GM19395 (cell line): ENCODE data around the gene CDS1.
"Not testable (repeated sequence)": the region's sequence is repeated elsewhere in the genome, so short reads cannot be mapped to it uniquely, and the experiment has no call there.

ENCODE experiments used
- ATAC-seq: cut with Tn5 transposase; IDR thresholded peaks from one replicate; pipeline ENCODE4 v1.9.1; 2021; ENCODE audit warnings: mild to moderate bottlenecking, moderate library complexity; ENCODE audit not compliant: unreplicated experiment

Gene CDS1

GRCh38 chr4:84669201-84669600, 86.3 kb downstream of the CDS1 start:
- ATAC-seq, result peak; percentile 62

DNA sequence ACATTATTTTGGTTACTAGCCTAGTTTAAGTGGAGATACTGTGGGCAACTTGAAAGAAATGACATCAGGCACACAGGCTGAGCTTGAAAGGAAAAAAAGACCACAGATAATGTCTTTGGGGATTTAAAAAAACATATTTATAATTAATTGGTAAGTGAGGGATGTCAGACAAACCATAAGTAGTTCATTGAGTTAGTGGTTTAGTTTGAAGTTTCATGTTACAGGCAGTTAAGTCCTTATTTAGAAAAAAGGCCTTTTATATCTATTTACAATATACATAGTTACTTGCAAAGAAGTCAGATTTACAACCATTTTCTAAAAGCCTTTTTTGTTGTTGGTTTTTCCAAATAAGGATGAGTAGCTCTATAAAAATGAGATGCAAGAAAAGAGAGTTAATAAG, 89.2 kb downstream of the CDS1 start:
- no peak for ATAC-seq

GRCh38 chr4:84673475-84674240, 90.7 kb downstream of the CDS1 start:
- no peak for ATAC-seq

GRCh38 chr4:84677093-84677492, 94.2 kb downstream of the CDS1 start:
- ATAC-seq, result no peak

GRCh38 chr4:84677995-84678394, 95.1 kb downstream of the CDS1 start:
- ATAC-seq, result no peak

GRCh38 chr4:84678976-84679744, 96.2 kb downstream of the CDS1 start:
- ATAC-seq, result no peak

- no peak for ATAC-seq
Observed at GRCh38 chr4:84680956-84681355, 98.0 kb downstream of the CDS1 start.

- ATAC-seq, result no peak
Observed at GRCh38 chr4:84681486-84682274, 98.8 kb downstream of the CDS1 start.

DNA sequence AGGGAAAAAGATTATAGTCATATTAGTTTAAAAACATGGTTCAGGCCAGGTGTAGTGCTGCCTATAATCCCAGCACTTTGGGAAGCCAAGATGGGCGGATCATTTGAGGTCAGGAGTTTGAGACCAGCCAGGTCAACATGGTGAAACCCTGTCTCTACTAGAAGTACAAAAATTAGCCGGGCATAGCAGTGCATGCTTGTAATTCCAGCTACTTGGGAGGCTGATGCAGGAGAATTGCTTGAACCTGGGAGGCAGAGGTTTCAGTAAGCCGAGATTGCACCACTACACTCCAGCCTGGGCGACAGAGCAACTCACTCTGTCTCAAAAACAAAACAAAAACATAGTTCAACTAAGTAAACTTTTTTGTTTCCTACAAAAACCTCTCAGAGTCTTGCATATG, 99.7 kb downstream of the CDS1 start:
- not testable (repeated sequence) for ATAC-seq

DNA sequence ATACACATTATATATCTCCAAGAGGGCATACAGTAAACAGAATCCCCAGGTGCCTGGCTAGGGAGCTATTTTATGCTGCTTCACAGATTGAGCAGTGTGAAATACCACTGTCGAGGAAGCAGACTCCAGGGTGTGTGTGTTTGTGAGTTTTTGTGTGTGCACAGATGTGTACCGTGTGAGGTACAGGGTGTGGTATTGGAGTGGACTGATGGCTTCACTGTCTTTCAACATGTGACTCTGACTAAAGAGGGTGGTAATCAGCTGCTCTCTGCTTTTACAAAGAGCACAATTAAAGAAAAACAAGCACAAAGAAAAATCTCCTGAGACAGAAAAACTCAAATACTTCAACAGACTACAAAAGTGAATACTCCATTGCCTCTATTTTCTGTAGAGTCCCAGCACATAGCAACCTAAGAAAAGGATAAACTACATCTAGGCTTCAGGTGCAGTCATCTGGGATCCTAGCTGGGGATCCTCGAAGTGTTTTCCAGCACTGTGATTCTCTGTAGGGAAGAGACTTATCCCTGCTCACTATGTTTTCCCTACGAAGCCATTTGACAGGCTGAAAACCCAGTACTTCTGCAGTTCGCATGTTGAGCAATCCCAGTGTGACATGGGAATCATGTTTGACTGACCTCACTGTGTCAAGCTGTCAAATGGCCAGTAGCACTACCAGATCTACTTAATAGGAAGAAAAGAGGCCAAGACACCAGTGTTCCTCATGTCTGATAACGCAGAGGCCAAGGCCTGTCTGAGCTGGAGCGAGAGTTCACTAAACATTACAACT, 100.3 kb downstream of the CDS1 start:
- no peak for ATAC-seq

- ATAC-seq, result no peak
Observed at GRCh38 chr4:84684361-84684760, 101.4 kb downstream of the CDS1 start.

- no peak for ATAC-seq
Observed at GRCh38 chr4:84685105-84685504, 102.2 kb downstream of the CDS1 start.

GRCh38 chr4:84688605-84689004, 105.7 kb downstream of the CDS1 start:
- no peak for ATAC-seq

DNA sequence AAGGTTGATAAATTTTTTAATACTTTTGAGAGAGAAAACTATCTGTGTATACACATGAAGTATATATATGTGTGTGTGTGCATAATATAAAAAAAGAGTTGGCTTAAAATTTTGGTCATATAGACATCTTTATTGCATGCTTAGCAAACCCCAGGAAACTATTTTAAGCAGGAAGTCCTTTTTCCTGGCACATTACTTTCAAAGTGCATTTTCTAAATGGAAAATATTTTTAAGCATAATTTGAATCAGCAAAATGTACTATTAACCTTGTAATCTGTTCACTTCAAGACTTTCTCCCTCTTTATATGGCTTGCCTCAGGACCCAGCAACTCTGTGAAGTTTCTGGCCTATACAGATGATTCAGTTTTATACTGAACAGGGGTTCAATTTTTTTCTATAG, 106.3 kb downstream of the CDS1 start:
- ATAC-seq, result no peak

DNA sequence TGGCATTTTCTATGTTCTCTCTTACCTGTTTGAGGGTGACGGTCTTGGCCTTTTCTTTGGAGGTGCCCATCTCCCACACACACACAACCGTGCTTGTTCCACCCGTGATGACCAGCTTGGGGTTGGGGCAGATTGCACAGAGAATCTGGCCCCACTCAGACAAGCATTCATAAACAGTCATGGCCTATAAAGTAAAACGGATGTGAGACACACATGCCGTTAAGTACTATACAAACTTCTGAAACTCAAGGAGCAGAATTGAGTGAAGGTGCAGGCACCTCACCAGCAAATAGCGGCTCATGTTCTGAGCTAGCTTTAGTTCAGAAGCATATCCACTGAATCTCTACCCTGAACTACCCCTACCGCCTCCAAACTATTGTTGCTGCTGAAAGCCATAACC, 107.6 kb downstream of the CDS1 start:
- ATAC-seq, result no peak

GRCh38 chr4:84691170-84691691, 108.3 kb downstream of the CDS1 start:
- ATAC-seq, result no peak

GRCh38 chr4:84691800-84692199, 108.9 kb downstream of the CDS1 start:
- ATAC-seq, result no peak

- ATAC-seq, result no peak
Observed at GRCh38 chr4:84697159-84697558, 114.2 kb downstream of the CDS1 start.

DNA sequence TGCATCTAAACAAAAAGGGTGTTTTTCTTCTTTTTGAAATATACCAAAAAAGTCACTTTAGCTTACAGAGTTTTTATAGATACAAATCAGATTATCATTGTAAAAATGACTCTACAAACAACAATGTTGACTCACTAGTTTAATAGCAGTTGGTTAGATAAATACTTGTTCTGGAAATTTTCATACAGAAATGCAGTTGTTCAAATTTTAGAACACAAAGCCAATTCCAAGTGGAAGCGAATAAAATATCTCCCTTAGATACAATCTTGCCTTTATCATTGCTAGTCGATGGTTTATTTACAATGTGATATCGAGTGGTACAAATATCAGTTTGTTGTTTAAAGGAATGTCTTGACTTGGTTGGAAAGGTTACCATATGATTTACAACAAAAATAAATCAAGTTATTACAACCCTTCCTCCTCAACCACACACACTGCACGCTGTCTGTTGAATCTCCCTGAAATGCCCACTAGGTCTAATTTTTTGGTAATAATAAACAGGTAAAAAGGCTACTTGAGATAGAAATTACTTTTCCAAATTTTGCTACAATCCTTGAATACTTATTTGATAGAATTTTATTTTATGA, 114.8 kb downstream of the CDS1 start:
- ATAC-seq, result no peak

DNA sequence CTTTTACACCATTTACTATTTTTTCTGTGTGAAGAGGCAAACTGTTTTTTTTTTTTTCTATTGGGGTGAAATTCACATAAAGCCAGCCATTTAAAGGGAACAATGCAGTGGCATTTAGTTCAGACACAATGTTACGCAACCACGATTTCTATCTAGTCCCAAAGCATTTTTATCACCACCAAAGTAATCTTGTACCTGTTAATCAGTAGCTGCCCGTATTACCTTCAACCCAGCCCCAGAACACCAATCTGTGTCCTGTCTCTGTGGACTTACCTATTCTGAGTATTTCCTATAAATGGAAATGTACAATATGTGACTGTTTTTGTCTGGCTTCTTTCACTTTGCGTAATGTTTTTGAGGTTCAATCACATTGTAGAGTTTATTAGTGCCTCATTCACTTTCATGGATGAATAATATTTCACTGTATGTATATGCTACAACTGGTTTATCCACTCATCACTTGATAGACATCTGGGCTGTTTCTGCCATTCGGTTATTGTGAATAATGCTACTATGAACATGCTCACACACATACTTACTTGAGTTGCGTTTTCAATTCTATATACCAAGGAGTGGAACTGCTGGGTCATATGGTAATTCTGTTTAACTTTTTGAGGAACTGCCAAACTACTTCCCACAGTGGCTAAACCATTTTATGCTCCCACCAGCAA, 116.2 kb downstream of the CDS1 start:
- no peak for ATAC-seq
